ENCODE results near the gene NME8. TPM values are rescaled to one million over a fixed set of nuclear protein-coding genes. Genes with fewer than 3 reads are reported as not detected.
A peak's percentile ranks its signal among the peaks of the same experiment; 100 is the strongest.

Gene NME8
- total RNA-seq, 1 donor = not detected

GRCh38 chr7:37833107-37833817, 15.1 kb upstream of the NME8 start:
- peak overlapping the region; percentile 37 for H3K4me3 ChIP-seq (ENCODE audit: low read depth, low read length)
- peak; percentile 61 for TF ChIP-seq CTCF (IDR thresholded peaks at IDR 0.05; ENCODE audit: insufficient read depth, low read depth, low read length)
- peak; percentile 39 for DNase-seq (ENCODE audit: low read depth)

DNA sequence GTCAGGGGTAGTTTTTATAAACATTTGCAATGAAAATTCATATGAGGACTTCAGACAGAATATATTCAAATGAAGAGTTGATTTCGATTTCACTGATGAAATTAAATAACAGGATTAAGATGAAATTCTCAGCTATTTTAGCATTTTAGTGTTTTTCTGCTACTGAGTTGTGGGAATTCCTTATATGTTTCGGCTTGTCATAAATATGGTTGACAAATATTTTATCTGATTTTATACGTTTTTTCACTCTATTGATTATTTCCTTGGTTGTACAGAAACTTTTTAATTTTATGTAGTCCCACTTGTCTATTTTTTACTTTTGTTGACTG, 14.6 kb upstream of the NME8 start:
- DNase-seq (ENCODE audit: low read depth) = no peak
- no peak for TF ChIP-seq CTCF (IDR thresholded peaks at IDR 0.05; ENCODE audit: insufficient read depth, low read depth, low read length)
- H3K4me3 ChIP-seq (ENCODE audit: low read depth, low read length) = no peak overlapping the region

GRCh38 chr7:37853468-37853867, 5.1 kb downstream of the NME8 start:
- no peak for DNase-seq (ENCODE audit: low read depth)
- H3K4me3 ChIP-seq (ENCODE audit: low read depth, low read length) = no peak overlapping the region
- TF ChIP-seq CTCF (IDR thresholded peaks at IDR 0.05; ENCODE audit: insufficient read depth, low read depth, low read length) = peak; percentile 11

GRCh38 chr7:37882086-37882485, 33.7 kb downstream of the NME8 start:
- DNase-seq (ENCODE audit: low read depth) = no peak
- no peak for TF ChIP-seq CTCF (IDR thresholded peaks at IDR 0.05; ENCODE audit: insufficient read depth, low read depth, low read length)

DNA sequence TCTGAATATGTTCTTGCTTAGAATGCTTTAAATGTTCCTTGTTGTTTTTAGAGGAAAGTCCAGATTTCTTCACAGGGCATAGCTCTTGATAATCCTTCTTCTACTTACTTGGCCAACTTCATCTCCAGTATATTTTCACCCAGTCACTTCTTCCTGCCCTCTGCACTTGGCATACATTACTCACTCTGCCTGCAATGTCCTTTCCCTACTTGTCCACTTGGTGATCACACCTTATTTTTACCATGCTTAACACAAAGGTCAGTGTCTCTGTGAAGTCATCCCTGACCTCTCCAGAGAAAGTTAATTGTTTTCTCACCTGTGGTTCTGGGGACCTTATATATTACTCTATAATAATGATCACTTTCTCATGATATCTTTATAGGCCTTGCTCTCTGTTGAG, 45.0 kb downstream of the NME8 start:
- DNase-seq (ENCODE audit: low read depth) = no peak
- no peak overlapping the region for H3K4me3 ChIP-seq (ENCODE audit: low read depth, low read length)
- TF ChIP-seq CTCF (IDR thresholded peaks at IDR 0.05; ENCODE audit: insufficient read depth, low read depth, low read length) = no peak

More at GRCh38 chr7:37882086-37882485, 33.7 kb downstream of the NME8 start:
- no peak overlapping the region for H3K4me3 ChIP-seq (ENCODE audit: low read depth, low read length)

GRCh38 chr7:37894671-37895070, 46.3 kb downstream of the NME8 start:
- no peak for TF ChIP-seq CTCF (IDR thresholded peaks at IDR 0.05; ENCODE audit: insufficient read depth, low read depth, low read length)
- H3K4me3 ChIP-seq (ENCODE audit: low read depth, low read length) = no peak overlapping the region
- DNase-seq (ENCODE audit: low read depth) = no peak

GRCh38 chr7:37899712-37900247, 51.4 kb downstream of the NME8 start:
- no peak overlapping the region for H3K4me3 ChIP-seq (ENCODE audit: low read depth, low read length)
- TF ChIP-seq CTCF (IDR thresholded peaks at IDR 0.05; ENCODE audit: insufficient read depth, low read depth, low read length) = no peak
- no peak for DNase-seq (ENCODE audit: low read depth)

Measured in fibroblast of villous mesenchyme (primary cell).